Measurements from ENCODE around the gene PUSL1. TPM values are rescaled to one million over a fixed set of nuclear protein-coding genes. Genes with fewer than 3 reads are reported as not detected.

PUSL1 gene
- total and polyA plus RNA-seq, 2 of the 13 experiments (the other 11 are each of a cell fraction or from before 2014, with no cell fraction given), result 8.3 to 22.2 TPM

GRCh38 chr1:1312450-1313314 is 4.3 kb downstream of the PUSL1 start:
- no peaks in the 10 kb centered on the region for H3K27me3 ChIP-seq (ENCODE audit: control insufficient read depth in 1 of 2, insufficient read depth in 2 of 2, low read length in 2 of 2)
- H3K9ac ChIP-seq (ENCODE audit: insufficient read depth, low read depth, low read length), result no peak overlapping the region
- H3K79me2 ChIP-seq (ENCODE audit: insufficient read depth, low read length), result peaks cover 2% of the 10 kb centered on the region
- no peak overlapping the region for H2AFZ ChIP-seq (ENCODE audit: low read length)
- WGBS (ENCODE audit: low lambda C conversion rate), result 96% methylated on average over 30 of the region's 49 CpGs
- intact Hi-C loops (cut with micrococcal nuclease; ENCODE audit: unreplicated experiment) (no loop called here), in situ Hi-C loops (cut with HindIII; ENCODE audit: extremely low pct_ligation_motif_present, low pct_unique_long_range_greater_than_20kb) (no loop called here)
- H3K4me1 ChIP-seq (ENCODE audit: insufficient read depth, low read length), result peaks cover 20% of the 10 kb centered on the region
- no peaks in the 10 kb centered on the region for H4K20me1 ChIP-seq (ENCODE audit: insufficient read depth, low read length)
- ATAC-seq, result no peak
- no peak overlapping the region for H3K4me3 ChIP-seq (replicated peaks in 1 of 3; ENCODE audit: insufficient read depth in 1 of 3, low read depth in 2 of 3, low read length in 3 of 3)
- POLR2A ChIA-PET, result no interaction called here
- no peak for FAIRE-seq
- TF ChIP-seq AKAP8 (CRISPR knock-in tag; IDR thresholded peaks at IDR 0.05) (peak; percentile 62; the same call in 1 of the 2 replicates), ZNF121 (CRISPR knock-in tag; IDR thresholded peaks at IDR 0.05) (no peak), RBFOX2 (IDR thresholded peaks at IDR 0.05; ENCODE audit: low read depth, low read length) (peak; percentile 70), AGO2 (optimal IDR thresholded peaks at IDR 0.05; ENCODE audit: low read depth, low read length) (peak; percentile 82), HNRNPL (IDR thresholded peaks at IDR 0.05; ENCODE audit: low read depth, low read length) (peak; percentile 52; the same call in 1 of the 2 replicates)
- no peak overlapping the region for H3K27ac ChIP-seq (ENCODE audit: extremely low read length, insufficient read depth, low read length)
- TSS peak; percentile 41 for BruUV-seq (replicated peaks)
- CTCF ChIA-PET (ENCODE audit: low intra/inter-chr PET ratio, low total read pairs), result no interaction called here
- no peak overlapping the region for H3K4me2 ChIP-seq (ENCODE audit: low read depth, low read length)
- DNase-seq (ENCODE audit: low spot score), result no peak
- peaks cover 16 to 49% of the 10 kb centered on the region in 2 experiments; a peak in 4 of 5 replicates for H3K36me3 ChIP-seq (replicated peaks in 1 of 2; ENCODE audit: control insufficient read depth in 1 of 2, insufficient read depth in 2 of 2, low read length in 2 of 2)
- no peaks in the 10 kb centered on the region for H3K9me3 ChIP-seq (ENCODE audit: low read length)

GRCh38 chr1:1313500-1314236 is 5.3 kb downstream of the PUSL1 start:
- peaks cover 5% of the 10 kb centered on the region; the same call in 1 of the 2 replicates for H4K20me1 ChIP-seq (ENCODE audit: insufficient read depth, low read length)
- ChIA-PET POLR2A (no interaction called here), CTCF (ENCODE audit: low intra/inter-chr PET ratio, low total read pairs) (no interaction called here)
- no peaks in the 10 kb centered on the region for H3K27me3 ChIP-seq (ENCODE audit: control insufficient read depth in 1 of 2, insufficient read depth in 2 of 2, low read length in 2 of 2)
- no peak overlapping the region for H3K27ac ChIP-seq (ENCODE audit: extremely low read length, insufficient read depth, low read length)
- in situ Hi-C loops (cut with HindIII; ENCODE audit: extremely low pct_ligation_motif_present, low pct_unique_long_range_greater_than_20kb) (no loop called here), intact Hi-C loops (cut with micrococcal nuclease; ENCODE audit: unreplicated experiment) (no loop called here)
- no peak overlapping the region for H3K9ac ChIP-seq (ENCODE audit: insufficient read depth, low read depth, low read length)
- peaks cover 2% of the 10 kb centered on the region for H3K79me2 ChIP-seq (ENCODE audit: insufficient read depth, low read length)
- TF ChIP-seq POLR2G (IDR thresholded peaks at IDR 0.05; ENCODE audit: low read depth, low read length), result 0 out of 2 replicates have a peak, but pooled peaks have one; percentile 10
- no peak for TF ChIP-seq TFDP1 (CRISPR knock-in tag; IDR thresholded peaks at IDR 0.05; ENCODE audit: borderline replicate concordance)
- TF ChIP-seq AGO2 (optimal IDR thresholded peaks at IDR 0.05; ENCODE audit: low read depth, low read length), result peak; percentile 81
- no peak overlapping the region for H3K4me3 ChIP-seq (replicated peaks in 1 of 3; ENCODE audit: insufficient read depth in 1 of 3, low read depth in 2 of 3, low read length in 3 of 3)
- 96% methylated on average over 16 of the region's 37 CpGs for WGBS (ENCODE audit: low lambda C conversion rate)
- no peak for FAIRE-seq
- H3K4me1 ChIP-seq (ENCODE audit: insufficient read depth, low read length), result peaks cover 20% of the 10 kb centered on the region
- no TSS peak for BruUV-seq (replicated peaks)
- no peak for ATAC-seq
- no peak for DNase-seq (ENCODE audit: low spot score)
- peaks cover 16 to 53% of the 10 kb centered on the region in 2 experiments; a peak in 4 of 5 replicates for H3K36me3 ChIP-seq (replicated peaks in 1 of 2; ENCODE audit: control insufficient read depth in 1 of 2, insufficient read depth in 2 of 2, low read length in 2 of 2)
- no peak overlapping the region for H3K4me2 ChIP-seq (ENCODE audit: low read depth, low read length)
- H2AFZ ChIP-seq (ENCODE audit: low read length), result no peak overlapping the region
- H3K9me3 ChIP-seq (ENCODE audit: low read length), result no peaks in the 10 kb centered on the region

Data from HepG2 (cell line).